GM20000 (cell line): ENCODE data around the gene CPT1C.

ENCODE experiments used
- DNase-seq: peaks from one replicate; pipeline ENCODE4 v3.0.0; 2012; ENCODE audit warnings: low spot score
- CTCF ChIP-seq: IDR thresholded peaks from 2 replicates; pipeline ENCODE4 v1.5.1; 2012; ENCODE audit warnings: mild to moderate bottlenecking, control low read depth; ENCODE audit errors: extremely low read depth, missing control alignments

Gene CPT1C

GRCh38 chr19:49663224-49663623 lies 27.7 kb upstream of the CPT1C start:
- TF ChIP-seq CTCF: no peak
- no peak for DNase-seq

- peak; percentile 91 for DNase-seq
- no peak for TF ChIP-seq CTCF
Observed at GRCh38 chr19:49664171-49665035, 26.5 kb upstream of the CPT1C start.

- DNase-seq: no peak
- TF ChIP-seq CTCF: no peak
Observed at GRCh38 chr19:49665036-49665350, 25.9 kb upstream of the CPT1C start.

- no peak for TF ChIP-seq CTCF
- peak; percentile 99 for DNase-seq
Observed at GRCh38 chr19:49665351-49666119, 25.4 kb upstream of the CPT1C start, which contains the start of the genes BCL2L12 and IRF3. BCL2L12 (plus strand) TSS chr19:49665933; CDS start chr19:49666693, 760 bp downstream. IRF3 (minus strand) TSS chr19:49665857; CDS start chr19:49664838, 1,019 bp downstream.

GRCh38 chr19:49666120-49666444 lies 24.8 kb upstream of the CPT1C start:
- TF ChIP-seq CTCF: no peak
- DNase-seq: no peak

- DNase-seq: no peak
- no peak for TF ChIP-seq CTCF
Observed at GRCh38 chr19:49667473-49667872, 23.4 kb upstream of the CPT1C start.

- DNase-seq: no peak
- TF ChIP-seq CTCF: no peak
Observed at GRCh38 chr19:49669516-49669915, 21.4 kb upstream of the CPT1C start.
